Measurements from ENCODE around the gene CTNNA2.

The CTNNA2 gene

DNA sequence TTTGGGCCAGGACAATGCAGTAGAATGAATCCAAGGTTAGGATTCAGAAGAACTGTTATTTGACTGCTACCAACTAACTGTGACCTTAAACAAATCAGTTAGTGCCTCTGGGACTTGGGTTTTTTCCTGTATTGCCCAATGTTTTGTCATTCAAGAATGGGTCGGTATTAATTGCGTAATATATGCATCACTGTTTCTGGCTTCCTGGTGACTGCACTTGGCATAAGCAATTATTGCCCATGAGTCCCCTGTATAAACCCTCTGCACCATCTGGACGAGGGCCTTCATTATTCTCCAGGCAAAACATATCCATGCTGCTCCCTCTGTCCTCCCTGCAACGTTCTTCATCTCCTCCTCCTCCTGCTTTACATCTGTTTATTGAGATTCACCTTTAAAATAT, 1047.5 kb downstream of the CTNNA2 start:
- no peaks in the 10 kb centered on the region for H3K36me3 ChIP-seq (ENCODE audit: insufficient read depth, low read length)
- H3K4me1 ChIP-seq (ENCODE audit: insufficient read depth, low read length) = no peaks in the 10 kb centered on the region
- ATAC-seq (ENCODE audit: insufficient read depth, low read depth) = no peak
- H3K4me3 ChIP-seq (ENCODE audit: low read depth in 1 of 2, low read length in 2 of 2) = no peak overlapping the region
- H3K79me2 ChIP-seq (ENCODE audit: insufficient read depth, low read length) = no peaks in the 10 kb centered on the region
- H3K9ac ChIP-seq (ENCODE audit: low read depth, low read length) = no peak overlapping the region
- H3K27ac ChIP-seq (ENCODE audit: low read length) = no peak overlapping the region
- TF ChIP-seq CTCF (IDR thresholded peaks at IDR 0.05; ENCODE audit: borderline replicate concordance, extremely low read depth, low read length, poor library complexity, severe bottlenecking) (no peak), EZH2 (IDR thresholded peaks at IDR 0.05; ENCODE audit: borderline replicate concordance, low read depth, low read length, severe bottlenecking) (no peak)
- no peaks in the 10 kb centered on the region for H3K27me3 ChIP-seq (ENCODE audit: insufficient read depth, low read length, poor library complexity)
- H3K9me3 ChIP-seq (ENCODE audit: insufficient read depth, low read length, severe bottlenecking) = no peaks in the 10 kb centered on the region
- no peak overlapping the region for H3K4me2 ChIP-seq (ENCODE audit: insufficient read depth, low read length)
- no peaks in the 10 kb centered on the region for H4K20me1 ChIP-seq (ENCODE audit: insufficient read depth, low read length)
- no peak overlapping the region for H2AFZ ChIP-seq (ENCODE audit: low read depth, low read length)
- no peak for DNase-seq

DNA sequence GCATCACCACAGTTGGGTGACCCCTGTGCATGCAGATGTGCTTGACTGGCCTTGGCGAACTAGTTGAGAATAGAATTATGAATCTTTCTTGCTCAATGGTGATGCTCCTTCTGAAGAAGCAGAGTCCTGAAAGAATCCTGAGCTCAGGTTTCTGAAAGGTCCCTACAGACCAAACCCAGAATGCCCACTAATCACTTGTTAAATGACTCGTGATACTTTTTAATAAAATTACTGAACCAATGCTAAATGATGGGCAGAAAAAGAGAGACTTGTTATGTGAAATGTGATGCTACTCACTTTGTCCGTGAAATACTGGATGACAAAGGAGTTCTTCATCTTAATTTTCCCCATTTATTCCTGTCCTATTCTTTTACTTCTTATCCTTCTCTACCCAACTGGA, 1055.2 kb downstream of the CTNNA2 start:
- Histone ChIP-seq H3K4me2 (ENCODE audit: insufficient read depth, low read length) (no peak overlapping the region), H2AFZ (ENCODE audit: low read depth, low read length) (no peak overlapping the region), H3K27me3 (ENCODE audit: insufficient read depth, low read length, poor library complexity) (no peaks in the 10 kb centered on the region), H4K20me1 (ENCODE audit: insufficient read depth, low read length) (no peaks in the 10 kb centered on the region), H3K36me3 (ENCODE audit: insufficient read depth, low read length) (no peaks in the 10 kb centered on the region), H3K9ac (ENCODE audit: low read depth, low read length) (no peak overlapping the region), H3K9me3 (ENCODE audit: insufficient read depth, low read length, severe bottlenecking) (no peaks in the 10 kb centered on the region), H3K79me2 (ENCODE audit: insufficient read depth, low read length) (no peaks in the 10 kb centered on the region), H3K4me3 (ENCODE audit: low read depth in 1 of 2, low read length in 2 of 2) (no peak overlapping the region), H3K27ac (ENCODE audit: low read length) (no peak overlapping the region), H3K4me1 (ENCODE audit: insufficient read depth, low read length) (no peaks in the 10 kb centered on the region)
- TF ChIP-seq CTCF (IDR thresholded peaks at IDR 0.05; ENCODE audit: borderline replicate concordance, extremely low read depth, low read length, poor library complexity, severe bottlenecking) (no peak), EZH2 (IDR thresholded peaks at IDR 0.05; ENCODE audit: borderline replicate concordance, low read depth, low read length, severe bottlenecking) (no peak)
- no peak for DNase-seq
- ATAC-seq (ENCODE audit: insufficient read depth, low read depth) = no peak

DNA sequence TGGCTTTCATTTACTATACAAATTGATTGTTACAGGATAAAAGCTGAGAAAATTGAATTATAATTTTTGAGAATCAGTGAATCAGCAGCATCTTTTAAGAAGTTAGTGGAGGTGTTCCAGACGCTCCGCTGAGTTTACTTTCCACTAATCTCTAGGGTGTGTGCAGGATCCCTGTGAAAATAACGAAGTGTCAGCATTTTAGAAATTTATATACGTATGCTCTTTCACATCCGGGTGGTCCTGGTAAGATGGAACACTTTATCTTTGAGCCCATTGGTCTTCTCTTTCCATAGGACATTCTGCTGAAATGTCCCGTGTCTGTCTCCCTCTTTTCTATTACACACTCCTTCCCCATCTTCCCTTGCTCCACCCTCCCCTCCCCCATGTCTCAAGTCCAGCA, 1060.3 kb downstream of the CTNNA2 start:
- no peak overlapping the region for H3K4me3 ChIP-seq (ENCODE audit: low read depth in 1 of 2, low read length in 2 of 2)
- no peaks in the 10 kb centered on the region for H3K27me3 ChIP-seq (ENCODE audit: insufficient read depth, low read length, poor library complexity)
- no peak overlapping the region for H3K4me2 ChIP-seq (ENCODE audit: insufficient read depth, low read length)
- DNase-seq (no peak), ATAC-seq (ENCODE audit: insufficient read depth, low read depth) (no peak)
- no peaks in the 10 kb centered on the region for H3K36me3 ChIP-seq (ENCODE audit: insufficient read depth, low read length)
- no peaks in the 10 kb centered on the region for H3K4me1 ChIP-seq (ENCODE audit: insufficient read depth, low read length)
- no peak for TF ChIP-seq EZH2 (IDR thresholded peaks at IDR 0.05; ENCODE audit: borderline replicate concordance, low read depth, low read length, severe bottlenecking)
- TF ChIP-seq CTCF (IDR thresholded peaks at IDR 0.05; ENCODE audit: borderline replicate concordance, extremely low read depth, low read length, poor library complexity, severe bottlenecking) = no peak
- no peaks in the 10 kb centered on the region for H4K20me1 ChIP-seq (ENCODE audit: insufficient read depth, low read length)
- no peak overlapping the region for H3K9ac ChIP-seq (ENCODE audit: low read depth, low read length)
- no peak overlapping the region for H3K27ac ChIP-seq (ENCODE audit: low read length)
- no peak overlapping the region for H2AFZ ChIP-seq (ENCODE audit: low read depth, low read length)
- no peaks in the 10 kb centered on the region for H3K9me3 ChIP-seq (ENCODE audit: insufficient read depth, low read length, severe bottlenecking)
- no peaks in the 10 kb centered on the region for H3K79me2 ChIP-seq (ENCODE audit: insufficient read depth, low read length)

DNA sequence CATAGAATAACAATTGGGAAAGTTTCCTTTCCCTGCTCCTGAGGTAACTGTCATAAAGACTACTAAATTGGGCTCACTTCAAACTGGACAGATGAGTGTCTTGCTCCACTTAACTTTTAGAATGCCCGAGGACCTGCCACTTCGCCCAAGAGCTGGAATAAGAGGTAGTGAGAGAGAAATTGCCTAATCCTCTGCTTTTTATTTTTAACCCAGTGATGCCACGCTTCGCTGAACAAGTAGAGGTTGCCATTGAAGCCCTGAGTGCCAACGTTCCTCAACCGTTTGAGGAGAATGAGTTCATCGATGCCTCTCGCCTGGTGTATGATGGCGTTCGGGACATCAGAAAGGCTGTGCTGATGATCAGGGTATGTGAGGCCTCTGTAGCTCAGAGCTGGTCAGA, 1061.1 kb downstream of the CTNNA2 start:
- Histone ChIP-seq H3K79me2 (ENCODE audit: insufficient read depth, low read length) (no peaks in the 10 kb centered on the region), H3K9me3 (ENCODE audit: insufficient read depth, low read length, severe bottlenecking) (no peaks in the 10 kb centered on the region), H3K4me3 (ENCODE audit: low read depth in 1 of 2, low read length in 2 of 2) (no peak overlapping the region), H3K4me1 (ENCODE audit: insufficient read depth, low read length) (no peaks in the 10 kb centered on the region), H3K4me2 (ENCODE audit: insufficient read depth, low read length) (no peak overlapping the region), H3K27me3 (ENCODE audit: insufficient read depth, low read length, poor library complexity) (no peaks in the 10 kb centered on the region), H4K20me1 (ENCODE audit: insufficient read depth, low read length) (no peaks in the 10 kb centered on the region), H3K27ac (ENCODE audit: low read length) (no peak overlapping the region), H3K9ac (ENCODE audit: low read depth, low read length) (no peak overlapping the region), H2AFZ (ENCODE audit: low read depth, low read length) (no peak overlapping the region), H3K36me3 (ENCODE audit: insufficient read depth, low read length) (no peaks in the 10 kb centered on the region)
- TF ChIP-seq EZH2 (IDR thresholded peaks at IDR 0.05; ENCODE audit: borderline replicate concordance, low read depth, low read length, severe bottlenecking) = no peak
- no peak for TF ChIP-seq CTCF (IDR thresholded peaks at IDR 0.05; ENCODE audit: borderline replicate concordance, extremely low read depth, low read length, poor library complexity, severe bottlenecking)
- DNase-seq (no peak), ATAC-seq (ENCODE audit: insufficient read depth, low read depth) (no peak)
